ENCODE data around the gene CD7.

CD7 gene

GRCh38 chr17:82278786-82279391 lies 38.5 kb downstream of the CD7 start:
- no peak for DNase-seq (ENCODE audit: low read depth, low spot score)

GRCh38 chr17:82278308-82278707 lies 39.1 kb downstream of the CD7 start:
- DNase-seq (ENCODE audit: low read depth, low spot score): no peak

GRCh38 chr17:82277851-82278250 lies 39.6 kb downstream of the CD7 start:
- DNase-seq (ENCODE audit: low read depth, low spot score): no peak

GRCh38 chr17:82276938-82277337 lies 40.5 kb downstream of the CD7 start:
- no peak for DNase-seq (ENCODE audit: low read depth, low spot score)

- DNase-seq (ENCODE audit: low read depth, low spot score): no peak
Measured at GRCh38 chr17:82275326-82275725, 42.1 kb downstream of the CD7 start.

- DNase-seq (ENCODE audit: low read depth, low spot score): no peak
Measured at GRCh38 chr17:82274134-82275020, 43.0 kb downstream of the CD7 start.

GRCh38 chr17:82273327-82274133 lies 43.9 kb downstream of the CD7 start, which contains the start of gene CSNK1D:
CSNK1D (minus strand) TSS chr17:82273700; CDS start chr17:82273381, 319 bp downstream.
- no peak for DNase-seq (ENCODE audit: low read depth, low spot score)

GRCh38 chr17:82272495-82273326 lies 44.7 kb downstream of the CD7 start:
- DNase-seq (ENCODE audit: low read depth, low spot score): no peak

GRCh38 chr17:82271401-82271800 lies 46.0 kb downstream of the CD7 start:
- no peak for DNase-seq (ENCODE audit: low read depth, low spot score)

- DNase-seq (ENCODE audit: low read depth, low spot score): no peak
Measured at GRCh38 chr17:82270651-82271050, 46.8 kb downstream of the CD7 start.

GRCh38 chr17:82269882-82270500 lies 47.4 kb downstream of the CD7 start:
- DNase-seq (ENCODE audit: low read depth, low spot score): no peak

GRCh38 chr17:82269138-82269881 lies 48.1 kb downstream of the CD7 start:
- DNase-seq (ENCODE audit: low read depth, low spot score): no peak

- DNase-seq (ENCODE audit: low read depth, low spot score): no peak
Measured at GRCh38 chr17:82267575-82268379, 49.6 kb downstream of the CD7 start.

- DNase-seq (ENCODE audit: low read depth, low spot score): no peak
Measured at GRCh38 chr17:82266142-82266541, 51.3 kb downstream of the CD7 start.
